ENCODE data around the gene UBAP2. TPM values are rescaled to one million over a fixed set of nuclear protein-coding genes. Genes with fewer than 3 reads are reported as not detected.

Gene UBAP2
- total RNA-seq, 1 experiment from 2014 or later, result 62.5 TPM

DNA sequence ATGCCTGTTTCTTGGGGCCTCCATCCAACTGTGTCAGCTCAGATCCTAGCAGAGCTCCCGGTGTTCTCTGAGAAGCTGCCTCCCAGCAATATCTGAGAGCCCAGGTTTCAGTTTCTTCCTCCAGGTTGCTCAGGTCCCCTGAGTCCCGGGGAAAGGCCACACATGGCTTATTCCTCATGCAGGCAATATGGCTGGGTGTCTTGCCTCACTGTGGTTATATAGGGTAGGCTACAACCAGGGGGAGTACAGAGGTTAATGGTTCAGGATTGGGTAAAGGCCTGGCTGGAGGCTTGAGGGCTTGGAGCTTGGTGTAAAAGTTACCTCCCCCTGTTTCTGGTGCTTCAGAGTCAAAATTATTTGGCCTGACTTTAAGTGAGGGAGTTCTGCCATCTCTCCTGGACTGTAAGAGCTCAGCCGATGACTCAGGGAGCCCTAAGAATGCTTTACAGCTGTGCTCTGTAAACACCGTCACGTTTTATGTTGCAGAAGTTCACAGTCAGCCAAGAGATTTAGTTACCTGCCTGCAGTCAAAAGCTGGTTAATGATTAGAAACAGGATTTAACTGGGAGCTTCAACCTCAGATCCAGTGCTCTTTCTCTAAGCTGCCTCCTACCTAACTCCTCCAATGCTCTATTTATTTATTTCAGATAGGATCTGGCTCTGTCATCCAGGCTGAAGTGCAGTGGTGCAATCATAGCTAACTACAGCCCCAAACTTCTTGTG lies 24.3 kb upstream of the UBAP2 start:
- intact Hi-C loops (cut with micrococcal nuclease; ENCODE audit: unreplicated experiment), result loop anchor here (5.0 to 10.0 kb wide), 2 partner anchors 182 to 336 kb away; no protein-coding TSS in a partner anchor
- CTCF ChIA-PET, result interaction anchor here (0.5 to 1.8 kb wide), 5 partner anchors 148 to 538 kb away, joined by 3 to 9 read pairs (median 6); no protein-coding TSS in a partner anchor
- no peaks in the 10 kb centered on the region for H3K4me1 ChIP-seq (ENCODE audit: insufficient read depth, low read length, poor library complexity, severe bottlenecking)
- H3K36me3 ChIP-seq (ENCODE audit: insufficient read depth, low read length, poor library complexity, severe bottlenecking), result no peaks in the 10 kb centered on the region
- TF ChIP-seq, protein P1, sequence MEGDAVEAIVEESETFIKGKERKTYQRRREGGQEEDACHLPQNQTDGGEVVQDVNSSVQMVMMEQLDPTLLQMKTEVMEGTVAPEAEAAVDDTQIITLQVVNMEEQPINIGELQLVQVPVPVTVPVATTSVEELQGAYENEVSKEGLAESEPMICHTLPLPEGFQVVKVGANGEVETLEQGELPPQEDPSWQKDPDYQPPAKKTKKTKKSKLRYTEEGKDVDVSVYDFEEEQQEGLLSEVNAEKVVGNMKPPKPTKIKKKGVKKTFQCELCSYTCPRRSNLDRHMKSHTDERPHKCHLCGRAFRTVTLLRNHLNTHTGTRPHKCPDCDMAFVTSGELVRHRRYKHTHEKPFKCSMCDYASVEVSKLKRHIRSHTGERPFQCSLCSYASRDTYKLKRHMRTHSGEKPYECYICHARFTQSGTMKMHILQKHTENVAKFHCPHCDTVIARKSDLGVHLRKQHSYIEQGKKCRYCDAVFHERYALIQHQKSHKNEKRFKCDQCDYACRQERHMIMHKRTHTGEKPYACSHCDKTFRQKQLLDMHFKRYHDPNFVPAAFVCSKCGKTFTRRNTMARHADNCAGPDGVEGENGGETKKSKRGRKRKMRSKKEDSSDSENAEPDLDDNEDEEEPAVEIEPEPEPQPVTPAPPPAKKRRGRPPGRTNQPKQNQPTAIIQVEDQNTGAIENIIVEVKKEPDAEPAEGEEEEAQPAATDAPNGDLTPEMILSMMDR (conservative IDR thresholded peaks at IDR 0.05; ENCODE audit: low read depth, low read length), result no peak
- no peak for TF ChIP-seq EZH2 (IDR thresholded peaks at IDR 0.05; ENCODE audit: borderline replicate concordance, low read depth, low read length, poor library complexity, severe bottlenecking)
- no peaks in the 10 kb centered on the region for H3K27me3 ChIP-seq (replicated peaks; ENCODE audit: insufficient read depth, low read depth, low read length, poor library complexity)
- H3K27ac ChIP-seq (ENCODE audit: low read depth, low read length, poor library complexity, severe bottlenecking), result no peak overlapping the region
- POLR2A ChIA-PET (ENCODE audit: low non-redundant PET), result interaction anchor here (0.6 kb wide), 1 partner anchor 139 kb away, joined by 3 read pairs; no protein-coding TSS in a partner anchor
- H3K4me3 ChIP-seq (ENCODE audit: low read depth, low read length, poor library complexity, severe bottlenecking), result no peak overlapping the region
- no TSS peak for BruUV-seq (replicated peaks)
- H3K9me3 ChIP-seq (ENCODE audit: low read depth, low read length, poor library complexity, severe bottlenecking), result no peaks in the 10 kb centered on the region
- no peak for DNase-seq (ENCODE audit: low spot score)

DNA sequence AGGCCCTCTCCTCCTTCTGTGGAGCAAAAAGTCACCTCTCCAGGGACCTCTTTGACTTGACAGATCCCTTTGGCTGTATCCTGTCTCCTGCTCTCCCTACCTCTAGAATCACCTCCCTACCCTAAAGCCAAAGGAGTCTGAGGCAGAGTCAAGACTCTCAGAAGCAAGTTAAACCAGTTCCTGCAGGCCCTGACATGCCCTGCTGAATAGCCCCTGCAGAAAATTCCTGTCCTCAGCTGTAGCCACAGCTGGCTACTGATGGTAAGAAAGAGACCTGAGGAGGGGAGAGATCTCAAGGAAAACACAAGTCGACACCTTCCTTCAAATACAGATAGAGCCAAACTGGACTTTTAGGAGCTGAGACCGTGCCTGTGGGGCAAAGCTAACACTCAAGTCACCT lies 23.7 kb upstream of the UBAP2 start:
- no peak overlapping the region for H3K27ac ChIP-seq (ENCODE audit: low read depth, low read length, poor library complexity, severe bottlenecking)
- no peaks in the 10 kb centered on the region for H3K4me1 ChIP-seq (ENCODE audit: insufficient read depth, low read length, poor library complexity, severe bottlenecking)
- no peaks in the 10 kb centered on the region for H3K27me3 ChIP-seq (replicated peaks; ENCODE audit: insufficient read depth, low read depth, low read length, poor library complexity)
- no peak overlapping the region for H3K4me3 ChIP-seq (ENCODE audit: low read depth, low read length, poor library complexity, severe bottlenecking)
- ChIA-PET CTCF (no interaction called here), POLR2A (ENCODE audit: low non-redundant PET) (no interaction called here)
- TF ChIP-seq, protein P1 (conservative IDR thresholded peaks at IDR 0.05; ENCODE audit: low read depth, low read length), result no peak
- TF ChIP-seq EZH2 (IDR thresholded peaks at IDR 0.05; ENCODE audit: borderline replicate concordance, low read depth, low read length, poor library complexity, severe bottlenecking), result no peak
- no peaks in the 10 kb centered on the region for H3K9me3 ChIP-seq (ENCODE audit: low read depth, low read length, poor library complexity, severe bottlenecking)
- intact Hi-C loops (cut with micrococcal nuclease; ENCODE audit: unreplicated experiment), result loop anchor here (5.0 to 10.0 kb wide), 2 partner anchors 182 to 335 kb away; no protein-coding TSS in a partner anchor
- no peak for DNase-seq (ENCODE audit: low spot score)
- BruUV-seq (replicated peaks), result no TSS peak
- H3K36me3 ChIP-seq (ENCODE audit: insufficient read depth, low read length, poor library complexity, severe bottlenecking), result no peaks in the 10 kb centered on the region

DNA sequence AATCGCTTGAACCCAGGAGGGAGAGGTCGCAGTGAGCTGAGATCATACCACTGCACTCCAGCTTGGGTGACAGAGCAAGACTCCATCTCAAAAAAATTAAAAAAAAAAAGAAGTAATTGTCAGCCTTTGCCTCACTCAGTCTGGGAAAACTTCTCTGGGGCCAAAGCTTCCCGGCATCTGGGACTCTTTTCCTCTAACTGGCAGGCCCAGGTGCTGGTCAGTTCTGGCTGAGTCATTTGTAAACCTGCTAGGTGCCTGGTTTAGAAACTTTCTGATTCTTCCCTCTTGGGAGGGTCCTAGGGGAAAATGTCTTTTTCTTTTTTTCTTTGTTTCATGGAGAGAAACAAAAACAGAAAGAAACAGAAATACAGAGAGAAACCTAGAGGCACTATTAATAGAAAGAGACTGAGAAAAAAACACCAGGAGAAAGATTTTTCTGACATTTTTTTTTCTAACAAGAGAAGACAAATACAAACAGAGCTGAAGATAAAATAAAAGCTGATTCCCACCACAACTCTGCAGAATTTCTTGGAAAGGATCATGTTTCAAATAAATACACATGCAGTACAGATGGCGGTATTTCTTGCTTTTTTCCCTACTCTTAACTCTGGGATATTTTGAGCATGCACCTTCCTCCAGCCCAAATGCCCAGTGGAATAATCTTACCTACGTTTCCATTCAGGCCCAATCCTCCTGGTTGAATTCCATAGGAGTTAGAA lies 22.1 kb upstream of the UBAP2 start:
- Histone ChIP-seq H3K4me1 (ENCODE audit: insufficient read depth, low read length, poor library complexity, severe bottlenecking) (no peaks in the 10 kb centered on the region), H3K27ac (ENCODE audit: low read depth, low read length, poor library complexity, severe bottlenecking) (no peak overlapping the region), H3K27me3 (replicated peaks; ENCODE audit: insufficient read depth, low read depth, low read length, poor library complexity) (no peaks in the 10 kb centered on the region), H3K4me3 (ENCODE audit: low read depth, low read length, poor library complexity, severe bottlenecking) (no peak overlapping the region), H3K9me3 (ENCODE audit: low read depth, low read length, poor library complexity, severe bottlenecking) (no peaks in the 10 kb centered on the region), H3K36me3 (ENCODE audit: insufficient read depth, low read length, poor library complexity, severe bottlenecking) (no peaks in the 10 kb centered on the region)
- no peak for DNase-seq (ENCODE audit: low spot score)
- intact Hi-C loops (cut with micrococcal nuclease; ENCODE audit: unreplicated experiment), result loop anchor here (5.0 to 10.0 kb wide), 2 partner anchors 184 to 333 kb away; no protein-coding TSS in a partner anchor
- POLR2A ChIA-PET (ENCODE audit: low non-redundant PET), result no interaction called here
- TF ChIP-seq EZH2 (IDR thresholded peaks at IDR 0.05; ENCODE audit: borderline replicate concordance, low read depth, low read length, poor library complexity, severe bottlenecking), result no peak
- TF ChIP-seq, protein P1 (conservative IDR thresholded peaks at IDR 0.05; ENCODE audit: low read depth, low read length), result no peak
- BruUV-seq (replicated peaks), result no TSS peak
- CTCF ChIA-PET, result no interaction called here
